GM12864 (cell line): ENCODE measurements around the gene CLDN22.

Experiments
- DNase-seq: peaks from one replicate; pipeline ENCODE4 v3.0.0-alpha.2; 2011; ENCODE audit warnings: low read depth
- H3K4me3 ChIP-seq: 2 replicates; pipeline ENCODE4 v1.5.1; 2011; ENCODE audit warnings: mild to moderate bottlenecking, low read depth, low read length, control low read depth
- TF ChIP-seq, protein P1 (sequence below): IDR thresholded peaks from 2 replicates; pipeline ENCODE4 v1.5.1; 2011; ENCODE audit warnings: low read depth, mild to moderate bottlenecking, moderate library complexity, low read length, control low read depth, inconsistent platforms; ENCODE audit errors: missing control alignments

Gene CLDN22

DNA sequence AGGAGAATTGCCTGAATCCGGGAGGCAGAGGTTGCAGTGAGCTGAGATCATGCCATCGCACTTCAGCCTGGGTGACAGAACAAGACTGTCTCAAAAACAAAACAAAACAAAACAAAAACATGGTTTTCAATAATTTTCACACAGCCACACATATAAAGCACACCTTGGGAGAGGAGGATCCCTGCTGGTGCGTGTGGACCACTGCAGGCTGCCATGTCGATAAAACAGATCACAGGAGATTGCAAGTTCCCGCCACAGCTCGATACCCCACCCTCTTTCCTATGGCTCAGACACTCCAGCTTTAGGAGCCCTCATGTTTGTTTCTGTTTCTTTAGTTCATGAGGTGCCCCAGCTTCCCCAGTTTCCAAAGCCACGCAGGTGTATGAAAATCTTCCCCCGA is 33.5 kb upstream of the CLDN22 start:
- TF ChIP-seq, protein P1, sequence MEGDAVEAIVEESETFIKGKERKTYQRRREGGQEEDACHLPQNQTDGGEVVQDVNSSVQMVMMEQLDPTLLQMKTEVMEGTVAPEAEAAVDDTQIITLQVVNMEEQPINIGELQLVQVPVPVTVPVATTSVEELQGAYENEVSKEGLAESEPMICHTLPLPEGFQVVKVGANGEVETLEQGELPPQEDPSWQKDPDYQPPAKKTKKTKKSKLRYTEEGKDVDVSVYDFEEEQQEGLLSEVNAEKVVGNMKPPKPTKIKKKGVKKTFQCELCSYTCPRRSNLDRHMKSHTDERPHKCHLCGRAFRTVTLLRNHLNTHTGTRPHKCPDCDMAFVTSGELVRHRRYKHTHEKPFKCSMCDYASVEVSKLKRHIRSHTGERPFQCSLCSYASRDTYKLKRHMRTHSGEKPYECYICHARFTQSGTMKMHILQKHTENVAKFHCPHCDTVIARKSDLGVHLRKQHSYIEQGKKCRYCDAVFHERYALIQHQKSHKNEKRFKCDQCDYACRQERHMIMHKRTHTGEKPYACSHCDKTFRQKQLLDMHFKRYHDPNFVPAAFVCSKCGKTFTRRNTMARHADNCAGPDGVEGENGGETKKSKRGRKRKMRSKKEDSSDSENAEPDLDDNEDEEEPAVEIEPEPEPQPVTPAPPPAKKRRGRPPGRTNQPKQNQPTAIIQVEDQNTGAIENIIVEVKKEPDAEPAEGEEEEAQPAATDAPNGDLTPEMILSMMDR: no peak
- H3K4me3 ChIP-seq: no peak overlapping the region
- DNase-seq: no peak

DNA sequence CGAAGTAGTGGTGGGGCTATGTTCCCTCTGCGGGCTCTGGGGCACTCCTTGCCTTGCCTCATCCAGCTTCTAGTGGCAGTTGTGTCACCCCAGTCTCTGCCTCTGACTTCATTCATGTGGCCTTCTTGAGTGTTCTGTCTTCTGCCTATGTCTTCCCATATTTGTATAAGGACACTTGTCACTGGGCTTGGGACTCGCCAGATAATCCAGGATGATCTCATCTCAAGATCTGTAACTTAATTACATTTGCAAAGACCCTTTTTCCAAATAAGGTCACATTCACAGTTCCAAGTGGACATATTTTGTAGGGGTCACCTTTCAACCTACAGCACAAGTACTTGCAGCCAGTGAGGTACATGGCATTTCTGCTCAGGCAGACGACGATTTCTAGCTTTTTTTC is 32.5 kb upstream of the CLDN22 start:
- no peak overlapping the region for H3K4me3 ChIP-seq
- TF ChIP-seq, protein P1: no peak
- no peak for DNase-seq

DNA sequence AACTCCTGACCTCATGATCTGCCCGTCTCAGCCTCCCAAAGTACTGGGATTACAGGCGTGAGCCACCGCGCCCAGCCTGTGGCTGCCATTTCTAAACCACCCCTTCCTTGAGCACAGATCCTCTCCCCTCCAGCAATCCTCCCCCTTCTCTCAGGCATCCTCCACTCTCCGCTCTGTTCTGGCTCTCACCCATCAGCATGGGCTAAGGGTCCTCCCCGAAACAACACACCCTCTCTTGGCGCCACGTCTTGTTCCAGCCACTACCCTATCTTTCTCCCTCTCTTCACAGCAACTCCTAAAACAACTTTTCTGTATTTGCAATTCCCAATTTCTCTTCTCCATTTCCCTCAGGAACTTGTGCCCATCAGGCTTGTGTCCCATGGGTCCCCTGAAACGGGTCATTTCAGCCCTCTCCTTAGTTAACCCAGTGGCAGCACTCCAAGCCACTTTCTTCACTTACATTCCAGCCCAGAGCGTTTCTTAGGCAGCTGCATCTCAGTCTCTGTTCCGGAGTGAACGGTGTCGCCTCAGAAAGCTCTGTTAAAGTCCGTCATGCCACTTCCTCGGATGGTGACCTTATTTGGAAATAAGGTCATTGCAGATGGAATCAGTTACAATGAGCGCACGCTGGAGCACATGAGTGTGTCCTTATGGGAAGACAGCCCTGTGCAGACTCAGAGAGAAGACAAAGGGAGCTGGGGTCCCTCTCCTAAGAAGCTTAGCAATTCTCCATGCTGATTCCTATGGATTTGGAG is 30.4 kb upstream of the CLDN22 start:
- DNase-seq: no peak
- TF ChIP-seq, protein P1: no peak
- H3K4me3 ChIP-seq: no peak overlapping the region

DNA sequence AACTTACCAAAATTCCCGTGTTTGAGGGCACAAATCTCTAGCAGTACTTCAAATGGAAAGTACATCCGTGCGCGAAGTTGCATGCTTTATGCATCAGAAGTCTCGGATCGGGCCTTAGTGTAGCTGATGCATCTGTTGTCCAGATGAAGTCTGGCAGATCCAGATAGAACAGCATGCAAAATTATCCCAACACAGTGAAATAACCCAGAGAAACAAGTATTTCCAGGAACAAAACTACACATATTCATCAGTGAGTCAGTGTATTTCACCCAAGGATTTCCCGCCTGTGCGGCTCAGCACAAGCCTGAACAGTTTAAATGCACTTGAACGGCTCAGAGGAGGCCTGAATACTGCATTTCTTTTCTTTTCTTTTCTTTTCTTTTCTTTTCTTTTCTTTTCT is 29.6 kb upstream of the CLDN22 start:
- TF ChIP-seq, protein P1: no peak
- DNase-seq: no peak
- H3K4me3 ChIP-seq: no peak overlapping the region

DNA sequence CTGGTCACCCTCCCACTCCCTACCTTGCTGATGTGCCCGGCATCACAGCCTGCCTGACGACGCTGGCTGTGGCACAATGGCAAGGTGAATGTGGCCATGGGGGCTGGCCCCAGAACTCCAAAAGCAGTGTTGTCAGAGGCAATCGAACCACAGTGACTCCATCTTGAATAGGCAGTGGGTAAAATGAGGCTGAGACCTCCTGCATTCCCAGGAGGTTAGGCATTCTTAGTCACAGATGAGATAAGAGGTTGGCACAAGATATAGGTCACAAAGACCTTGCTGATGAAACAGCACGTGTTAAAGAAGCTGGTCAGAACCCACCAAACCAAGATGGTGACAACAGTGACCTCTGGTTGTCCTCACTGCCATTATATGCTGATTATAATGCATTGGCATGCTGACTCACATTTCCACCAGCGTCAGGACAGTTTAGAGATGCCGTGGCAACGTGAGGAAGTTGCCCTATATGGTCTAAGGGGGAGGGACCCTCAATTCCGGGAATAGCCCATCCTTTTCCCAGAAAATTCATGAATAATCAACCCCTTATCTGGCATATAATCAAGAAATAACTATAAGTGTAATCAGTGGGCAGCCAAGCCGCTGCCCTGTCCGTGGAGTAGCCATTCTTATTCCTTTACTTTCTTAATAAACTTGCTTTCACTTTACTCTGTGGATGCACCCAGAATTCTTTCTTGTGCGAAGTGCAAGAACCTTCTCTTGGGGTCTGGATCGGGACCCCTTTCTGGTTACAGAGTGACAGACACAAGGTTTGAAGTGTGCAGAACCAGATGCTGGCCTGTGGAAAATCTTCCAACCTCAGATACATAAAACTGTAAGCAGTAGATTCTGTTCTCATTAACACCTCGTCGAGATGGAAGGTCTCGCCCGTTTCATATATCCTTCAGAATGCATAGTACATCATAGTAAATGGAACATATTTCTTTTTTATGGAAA is 28.9 kb upstream of the CLDN22 start:
- TF ChIP-seq, protein P1: no peak
- no peak overlapping the region for H3K4me3 ChIP-seq
- DNase-seq: no peak

DNA sequence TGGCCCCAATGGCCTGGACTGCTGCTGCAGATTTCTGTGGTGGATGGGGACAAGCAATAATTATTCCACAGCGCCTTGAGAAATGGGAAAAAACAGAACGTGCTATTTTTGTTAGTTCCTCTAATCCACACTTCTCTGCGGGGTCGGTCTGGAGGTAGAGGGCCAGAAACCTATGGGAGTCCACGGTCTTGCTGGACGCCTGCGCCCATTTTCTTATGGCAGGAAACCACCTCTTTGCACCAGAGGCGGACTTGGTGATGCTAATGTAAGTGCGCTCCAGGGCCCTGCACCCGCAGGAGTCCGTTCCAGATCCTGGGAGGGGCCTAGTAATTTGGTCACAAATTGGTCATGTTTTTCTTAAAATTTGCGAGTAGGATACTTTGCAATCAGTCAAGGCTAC is 28.1 kb upstream of the CLDN22 start:
- no peak overlapping the region for H3K4me3 ChIP-seq
- TF ChIP-seq, protein P1: no peak
- DNase-seq: no peak
